ENCODE results near the gene STAP2. TPM values are rescaled to one million over a fixed set of nuclear protein-coding genes. Genes with fewer than 3 reads are reported as not detected.

STAP2 gene
- total RNA-seq, 1 donor from 2014 or later, result 6.8 TPM

DNA sequence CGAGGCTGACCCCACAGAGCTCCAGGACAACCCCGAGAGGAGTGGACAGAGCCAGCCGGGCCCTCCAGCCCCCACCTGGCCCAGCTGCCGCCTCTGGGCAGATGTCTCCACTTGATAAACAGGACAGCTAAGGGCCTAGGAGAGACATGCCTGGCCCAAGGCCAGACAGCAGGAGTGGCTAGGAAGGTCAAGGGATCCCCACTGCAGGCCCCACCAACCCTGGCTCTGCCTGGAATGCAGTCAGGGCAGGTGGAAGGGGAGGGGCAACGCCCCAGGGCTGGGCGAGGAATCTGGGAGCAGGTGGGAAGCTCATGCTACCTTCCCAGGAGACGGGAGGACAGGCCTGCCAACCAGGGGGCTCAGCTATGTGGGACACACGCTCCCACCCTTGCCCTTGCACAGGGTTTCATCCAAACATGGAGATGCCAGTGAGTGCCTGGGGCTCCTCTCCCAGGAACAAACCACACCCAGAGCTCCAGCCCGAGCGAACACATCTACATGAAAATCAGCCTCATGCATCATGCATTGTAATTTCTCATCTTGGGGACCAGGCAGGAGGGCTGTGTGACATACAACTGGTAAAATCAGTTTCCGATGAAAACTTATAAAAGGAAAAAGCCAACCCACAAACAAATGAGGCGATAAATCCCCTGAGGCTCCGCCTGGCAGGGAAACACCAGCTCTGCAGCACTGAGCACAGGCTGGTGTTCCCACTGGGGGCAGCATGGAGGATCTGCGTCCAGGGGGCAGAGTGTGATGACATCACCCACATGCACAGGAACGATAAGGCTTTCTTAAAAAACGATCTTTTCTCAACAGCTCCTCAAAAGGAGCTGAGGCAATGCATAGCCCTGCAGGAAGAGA lies 36.8 kb upstream of the STAP2 start:
- H3K79me2 ChIP-seq (ENCODE audit: low read depth), result peaks cover 50% of the 10 kb centered on the region
- H3K27me3 Mint-ChIP-seq (ENCODE audit: insufficient read depth, low read depth), result peaks cover 5% of the 10 kb centered on the region
- no peak overlapping the region for H3K4me3 ChIP-seq
- peaks cover 23% of the 10 kb centered on the region for H3K4me1 ChIP-seq
- peaks cover 2% of the 10 kb centered on the region for H3K36me3 Mint-ChIP-seq
- peaks cover 94% of the 10 kb centered on the region for H4K20me1 ChIP-seq (ENCODE audit: low read depth)
- H3K9me3 Mint-ChIP-seq, result no peaks in the 10 kb centered on the region
- peak overlapping the region; percentile 43 for H3K4me3 Mint-ChIP-seq
- H3F3A ChIP-seq (ENCODE audit: low read depth), result peaks cover 17% of the 10 kb centered on the region
- H3K27me3 ChIP-seq, result no peaks in the 10 kb centered on the region
- H3K36me3 ChIP-seq, result no peaks in the 10 kb centered on the region
- H3K4me1 Mint-ChIP-seq, result peaks cover 45% of the 10 kb centered on the region
- no peak overlapping the region for H3K4me2 ChIP-seq
- no peak overlapping the region for H3K27ac ChIP-seq
- DNase-seq (ENCODE audit: low spot score), result peak; percentile 74
- H2AFZ ChIP-seq (replicated peaks), result no peak overlapping the region
- no peak overlapping the region for H3K9ac ChIP-seq
- H3K9me3 ChIP-seq (ENCODE audit: low read depth), result no peaks in the 10 kb centered on the region
- TF ChIP-seq EZH2 (IDR thresholded peaks at IDR 0.05), result no peak
- TF ChIP-seq, protein P1, sequence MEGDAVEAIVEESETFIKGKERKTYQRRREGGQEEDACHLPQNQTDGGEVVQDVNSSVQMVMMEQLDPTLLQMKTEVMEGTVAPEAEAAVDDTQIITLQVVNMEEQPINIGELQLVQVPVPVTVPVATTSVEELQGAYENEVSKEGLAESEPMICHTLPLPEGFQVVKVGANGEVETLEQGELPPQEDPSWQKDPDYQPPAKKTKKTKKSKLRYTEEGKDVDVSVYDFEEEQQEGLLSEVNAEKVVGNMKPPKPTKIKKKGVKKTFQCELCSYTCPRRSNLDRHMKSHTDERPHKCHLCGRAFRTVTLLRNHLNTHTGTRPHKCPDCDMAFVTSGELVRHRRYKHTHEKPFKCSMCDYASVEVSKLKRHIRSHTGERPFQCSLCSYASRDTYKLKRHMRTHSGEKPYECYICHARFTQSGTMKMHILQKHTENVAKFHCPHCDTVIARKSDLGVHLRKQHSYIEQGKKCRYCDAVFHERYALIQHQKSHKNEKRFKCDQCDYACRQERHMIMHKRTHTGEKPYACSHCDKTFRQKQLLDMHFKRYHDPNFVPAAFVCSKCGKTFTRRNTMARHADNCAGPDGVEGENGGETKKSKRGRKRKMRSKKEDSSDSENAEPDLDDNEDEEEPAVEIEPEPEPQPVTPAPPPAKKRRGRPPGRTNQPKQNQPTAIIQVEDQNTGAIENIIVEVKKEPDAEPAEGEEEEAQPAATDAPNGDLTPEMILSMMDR (IDR thresholded peaks at IDR 0.05), result peak; percentile 57
- peak overlapping the region; percentile 94 for H3K27ac Mint-ChIP-seq

DNA sequence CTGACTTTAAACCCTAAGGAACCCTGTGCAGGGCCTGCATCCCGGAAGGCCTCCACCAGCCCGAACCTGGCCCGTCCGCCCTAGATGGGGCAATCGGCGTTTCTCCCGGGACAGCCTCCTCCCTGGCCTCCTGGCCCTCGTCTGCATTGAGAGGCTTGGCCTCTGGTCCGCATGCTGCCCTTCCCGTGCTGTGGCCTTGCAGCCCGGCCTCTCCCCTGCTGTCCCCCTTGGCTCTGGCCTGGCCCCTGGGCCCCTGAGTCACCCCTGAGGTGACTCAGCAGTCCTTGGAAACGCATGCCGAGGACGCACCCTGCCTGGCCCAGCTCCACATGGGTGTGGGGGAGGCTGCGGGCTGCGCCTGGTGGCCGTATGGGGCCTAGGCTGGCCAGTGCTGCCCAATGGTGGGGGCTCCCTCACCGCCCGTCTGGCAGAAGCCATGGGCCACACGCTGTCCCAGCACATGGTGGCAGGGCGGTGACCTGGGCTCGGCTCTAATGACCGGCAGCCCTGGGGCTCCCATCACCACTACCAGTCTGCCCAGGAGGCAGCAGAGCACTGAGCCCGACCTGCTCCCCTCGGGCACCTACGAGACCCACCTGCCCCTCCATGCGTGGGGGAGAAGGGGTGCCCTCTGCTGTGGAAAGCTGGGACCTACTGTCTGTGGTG lies 36.0 kb upstream of the STAP2 start:
- peaks cover 51% of the 10 kb centered on the region for H3K79me2 ChIP-seq (ENCODE audit: low read depth)
- Mint-ChIP-seq H3K4me3 (no peak overlapping the region), H3K27ac (no peak overlapping the region), H3K9me3 (no peaks in the 10 kb centered on the region), H3K27me3 (ENCODE audit: insufficient read depth, low read depth) (peaks cover 3% of the 10 kb centered on the region), H3K36me3 (peaks cover 2% of the 10 kb centered on the region), H3K4me1 (peaks cover 38% of the 10 kb centered on the region)
- H3K36me3 ChIP-seq, result no peaks in the 10 kb centered on the region
- H3K9ac ChIP-seq, result no peak overlapping the region
- H3K27me3 ChIP-seq, result no peaks in the 10 kb centered on the region
- TF ChIP-seq EZH2phosphoT487 (IDR thresholded peaks at IDR 0.05) (no peak), EZH2 (IDR thresholded peaks at IDR 0.05) (no peak)
- TF ChIP-seq, protein P1 (IDR thresholded peaks at IDR 0.05), result no peak
- H2AFZ ChIP-seq (replicated peaks), result no peak overlapping the region
- H3K4me1 ChIP-seq, result peaks cover 29% of the 10 kb centered on the region
- no peak overlapping the region for H3K27ac ChIP-seq
- peaks cover 95% of the 10 kb centered on the region for H4K20me1 ChIP-seq (ENCODE audit: low read depth)
- no peaks in the 10 kb centered on the region for H3K9me3 ChIP-seq (ENCODE audit: low read depth)
- peaks cover 19% of the 10 kb centered on the region for H3F3A ChIP-seq (ENCODE audit: low read depth)
- H3K4me2 ChIP-seq, result no peak overlapping the region
- no peak for DNase-seq (ENCODE audit: low spot score)
- H3K4me3 ChIP-seq, result no peak overlapping the region

DNA sequence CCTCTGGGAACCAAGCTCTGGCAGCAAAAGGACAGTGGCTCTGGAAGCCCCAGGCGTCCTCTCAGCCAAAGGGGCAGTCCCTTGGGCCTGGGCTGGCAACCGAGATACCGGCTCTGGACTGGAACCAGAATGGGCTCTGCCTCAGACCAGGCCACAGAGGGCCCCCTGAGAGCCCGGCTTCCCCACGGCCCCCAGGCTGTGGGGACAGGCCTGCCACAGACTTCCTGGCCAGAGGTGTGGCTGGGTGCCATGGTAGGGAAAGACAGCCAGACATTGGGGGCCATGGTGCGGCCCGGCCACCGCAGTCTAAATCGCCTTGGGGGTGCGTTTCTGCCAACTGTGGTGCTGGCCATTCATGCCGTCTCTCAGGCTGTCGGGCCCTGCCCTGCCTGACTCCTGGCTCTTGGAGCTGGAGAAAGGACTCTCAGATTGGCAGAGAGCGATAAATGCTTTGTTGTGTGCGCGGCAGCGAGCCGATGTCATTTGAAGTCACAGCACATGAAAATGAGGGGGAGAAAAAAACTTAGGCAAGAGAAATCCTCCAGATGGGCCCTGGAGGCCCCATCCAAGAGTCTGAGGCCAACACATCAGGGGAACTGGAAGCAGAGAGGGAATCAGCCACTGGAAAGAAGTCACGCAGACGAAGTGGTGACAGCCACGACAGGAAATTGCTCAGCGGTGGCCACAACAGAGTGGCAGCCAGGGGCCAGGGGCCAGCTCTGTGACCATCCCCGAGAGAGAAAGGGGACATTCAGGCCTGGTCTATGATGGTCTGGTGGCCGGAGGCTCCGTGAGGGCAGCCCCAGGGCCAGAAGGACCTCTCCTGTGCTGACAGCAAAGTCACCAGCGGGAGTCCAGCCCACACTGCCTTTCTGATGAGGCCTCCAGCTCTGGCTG lies 35.2 kb upstream of the STAP2 start:
- peak overlapping the region; percentile 65 for H3K27ac Mint-ChIP-seq
- no peak overlapping the region for H3K4me2 ChIP-seq

More for the DNA sequence above, 35.2 kb upstream of the STAP2 start:
- no peak overlapping the region for H3K9ac ChIP-seq
- no peak for DNase-seq (ENCODE audit: low spot score)
- H3K27ac ChIP-seq, result no peak overlapping the region
- H3K4me1 Mint-ChIP-seq, result peaks cover 39% of the 10 kb centered on the region
- H3K9me3 ChIP-seq (ENCODE audit: low read depth), result no peaks in the 10 kb centered on the region
- peaks cover 51% of the 10 kb centered on the region for H3K79me2 ChIP-seq (ENCODE audit: low read depth)
- H3K4me3 ChIP-seq, result no peak overlapping the region
- peaks cover 21% of the 10 kb centered on the region for H3F3A ChIP-seq (ENCODE audit: low read depth)
- no peaks in the 10 kb centered on the region for H3K36me3 ChIP-seq
- H3K36me3 Mint-ChIP-seq, result peaks cover 2% of the 10 kb centered on the region
- peaks cover 37% of the 10 kb centered on the region for H3K4me1 ChIP-seq
- H3K27me3 ChIP-seq, result no peaks in the 10 kb centered on the region
- no peak overlapping the region for H2AFZ ChIP-seq (replicated peaks)
- H4K20me1 ChIP-seq (ENCODE audit: low read depth), result peaks cover 95% of the 10 kb centered on the region
- TF ChIP-seq EZH2phosphoT487 (IDR thresholded peaks at IDR 0.05) (no peak), EZH2 (IDR thresholded peaks at IDR 0.05) (no peak)
- TF ChIP-seq, protein P1 (IDR thresholded peaks at IDR 0.05), result no peak
- peak overlapping the region; percentile 5 for H3K4me3 Mint-ChIP-seq
- H3K9me3 Mint-ChIP-seq, result no peaks in the 10 kb centered on the region
- peaks cover 3% of the 10 kb centered on the region for H3K27me3 Mint-ChIP-seq (ENCODE audit: insufficient read depth, low read depth)

Data from neural progenitor cell (in vitro differentiated cells).